HG03103 (cell line): ENCODE data around the gene EAPP.
"Not testable (repeated sequence)": the region's sequence is repeated elsewhere in the genome, so short reads cannot be mapped to it uniquely, and the experiment has no call there.

Experiments
- ATAC-seq: cut with Tn5 transposase; IDR thresholded peaks from one replicate; pipeline ENCODE4 v1.9.1; 2021; ENCODE audit warnings: low read depth; ENCODE audit not compliant: unreplicated experiment

Gene EAPP

DNA sequence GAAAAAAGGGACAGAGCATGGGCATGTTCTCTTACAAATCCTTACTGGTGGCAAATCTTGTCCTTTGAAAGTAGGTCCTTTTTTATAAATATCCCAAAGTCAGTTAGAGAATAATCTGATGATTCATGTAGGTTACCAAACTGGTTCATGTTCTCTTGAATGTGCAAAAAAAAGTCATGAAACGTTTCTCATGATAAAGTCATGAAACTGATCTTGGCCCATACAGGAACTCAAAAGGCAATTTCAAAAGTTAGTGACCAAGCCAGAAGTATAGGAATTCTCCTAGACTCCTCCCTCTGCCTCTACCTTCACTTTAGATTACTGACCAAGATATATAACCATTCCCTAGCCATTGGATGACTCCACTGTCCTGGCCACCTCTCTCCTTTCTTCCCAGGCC is 50.2 kb downstream of the EAPP start:
- no peak for ATAC-seq

DNA sequence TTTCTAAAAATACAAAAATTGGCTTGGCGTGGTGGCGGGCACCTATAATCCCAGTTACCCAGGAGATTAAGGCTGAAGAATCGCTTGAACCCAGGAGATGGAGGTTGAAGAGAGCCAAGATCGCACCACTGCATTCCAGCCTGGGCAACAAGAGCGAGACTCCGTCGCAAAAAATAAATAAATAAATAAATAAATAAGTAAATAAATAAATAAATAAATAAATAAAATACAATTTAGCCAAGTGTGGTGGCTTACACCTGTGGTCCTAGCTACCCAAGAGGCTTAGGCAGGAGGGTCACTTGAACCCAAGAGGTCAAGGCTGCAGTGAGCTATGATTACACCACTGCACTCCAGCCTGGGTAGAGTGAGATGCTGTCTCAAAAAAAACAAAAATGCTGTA is 51.0 kb downstream of the EAPP start:
- ATAC-seq = no peak

DNA sequence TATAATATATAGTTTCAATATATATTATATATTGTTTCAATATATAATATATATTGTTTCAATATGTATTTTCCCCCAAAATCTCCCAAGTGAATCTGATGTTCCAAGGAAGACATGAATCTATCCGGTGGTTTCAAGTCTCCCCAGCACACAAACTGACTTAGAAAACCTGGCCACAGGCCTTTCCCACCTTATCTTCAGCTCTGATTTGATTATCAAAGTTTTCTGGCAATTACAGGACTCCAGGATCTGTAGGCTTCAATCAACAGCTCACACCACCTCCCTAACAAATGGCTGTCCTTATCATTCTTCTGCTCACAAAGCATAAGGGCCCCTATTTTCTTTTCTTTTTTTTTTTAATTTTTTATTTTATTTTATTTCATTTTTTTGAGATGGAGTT is 54.8 kb downstream of the EAPP start:
- no peak for ATAC-seq

DNA sequence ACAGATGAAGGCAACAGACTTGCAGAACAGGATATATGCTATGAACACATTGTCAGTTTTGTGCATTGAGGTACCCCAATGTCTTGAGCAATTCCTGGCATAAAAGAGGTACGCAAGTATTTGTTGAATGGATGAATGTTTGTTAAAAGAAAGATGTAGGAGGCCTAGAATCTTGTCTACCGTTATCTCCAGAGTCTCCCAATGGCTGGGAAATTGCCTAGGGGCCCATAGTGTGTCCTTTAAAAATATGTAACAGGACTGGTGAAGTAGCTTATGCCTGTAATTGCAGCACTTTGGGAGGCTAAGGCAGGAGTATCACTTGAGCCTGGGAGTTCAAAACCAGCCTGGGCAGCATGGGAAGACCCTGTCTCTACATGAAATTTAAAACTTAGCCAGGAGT is 57.0 kb downstream of the EAPP start:
- no peak for ATAC-seq

DNA sequence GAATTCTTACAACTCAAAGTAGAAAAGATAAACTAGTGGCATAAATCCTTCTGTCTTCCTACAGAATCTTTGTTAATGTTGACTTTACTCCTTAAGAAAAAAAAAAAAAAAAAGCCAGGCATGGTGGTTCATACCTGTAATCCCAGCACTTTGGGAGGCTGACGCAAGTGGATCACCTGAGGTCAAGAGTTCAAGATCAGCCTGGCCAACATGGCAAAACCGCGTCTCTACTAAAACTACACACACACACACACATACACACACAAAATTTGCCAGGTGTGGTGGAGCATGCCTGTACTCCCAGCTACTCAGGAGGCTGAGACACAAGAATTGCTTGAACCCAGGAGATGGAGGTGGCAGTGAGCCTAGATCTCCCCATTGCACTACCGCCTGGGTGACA is 59.8 kb downstream of the EAPP start:
- ATAC-seq = no peak

DNA sequence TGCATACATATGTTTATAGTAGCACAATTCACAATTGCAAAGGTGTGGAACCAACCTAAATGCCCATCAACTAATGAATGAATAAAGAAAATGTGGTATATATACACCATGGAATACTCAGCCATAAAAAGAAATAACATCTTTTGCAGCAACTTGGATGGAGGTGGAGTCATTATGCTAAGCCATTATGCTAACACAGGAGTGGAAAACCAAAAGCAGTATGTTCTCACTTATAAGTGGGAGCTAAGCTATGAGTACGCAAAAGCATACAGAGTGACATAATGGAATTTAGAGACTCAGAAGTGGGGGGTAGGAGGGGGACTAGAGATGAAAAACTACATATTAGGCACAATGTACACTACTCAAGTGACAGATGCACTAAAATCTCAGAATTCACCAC is 61.2 kb downstream of the EAPP start:
- no peak for ATAC-seq

DNA sequence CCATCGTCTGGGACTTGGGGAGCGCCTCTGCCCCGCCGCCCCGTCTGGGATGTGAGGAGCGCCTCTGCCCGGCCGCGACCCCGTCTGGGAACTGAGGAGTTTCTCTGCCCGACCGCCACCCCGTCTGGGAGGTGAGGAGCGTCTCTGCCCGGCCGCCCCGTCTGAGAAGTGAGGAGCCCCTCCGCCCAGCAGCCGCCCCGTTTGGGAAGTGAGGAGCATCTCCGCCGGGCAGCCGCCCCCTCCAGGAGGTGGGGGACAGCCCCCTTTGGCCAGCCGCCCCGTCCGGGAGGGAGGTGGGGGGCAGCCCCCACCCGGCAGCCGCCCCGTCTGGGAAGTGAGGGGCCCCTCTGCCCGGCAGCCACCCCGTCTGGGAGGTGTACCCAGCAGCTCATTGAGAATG is 63.5 kb downstream of the EAPP start:
- not testable (repeated sequence) for ATAC-seq

DNA sequence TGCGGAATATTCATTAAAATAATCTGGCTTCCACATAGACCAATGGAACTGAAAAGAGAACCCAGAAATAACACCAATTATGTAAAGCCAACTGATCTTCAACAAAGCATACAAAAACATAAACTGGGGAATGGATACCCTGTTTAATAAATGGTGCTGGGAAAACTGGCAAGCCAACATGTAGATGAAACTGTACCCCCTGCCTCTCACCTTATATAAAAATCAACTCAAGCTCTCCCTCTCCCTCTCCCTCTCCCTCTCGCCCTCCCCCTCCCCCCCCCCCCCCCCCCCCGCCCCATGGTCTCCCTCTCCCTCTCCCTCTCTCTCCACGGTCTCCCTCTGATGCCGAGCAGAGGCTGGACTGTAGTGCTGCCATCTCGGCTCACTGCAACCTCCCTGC is 64.3 kb downstream of the EAPP start:
- no peak for ATAC-seq

DNA sequence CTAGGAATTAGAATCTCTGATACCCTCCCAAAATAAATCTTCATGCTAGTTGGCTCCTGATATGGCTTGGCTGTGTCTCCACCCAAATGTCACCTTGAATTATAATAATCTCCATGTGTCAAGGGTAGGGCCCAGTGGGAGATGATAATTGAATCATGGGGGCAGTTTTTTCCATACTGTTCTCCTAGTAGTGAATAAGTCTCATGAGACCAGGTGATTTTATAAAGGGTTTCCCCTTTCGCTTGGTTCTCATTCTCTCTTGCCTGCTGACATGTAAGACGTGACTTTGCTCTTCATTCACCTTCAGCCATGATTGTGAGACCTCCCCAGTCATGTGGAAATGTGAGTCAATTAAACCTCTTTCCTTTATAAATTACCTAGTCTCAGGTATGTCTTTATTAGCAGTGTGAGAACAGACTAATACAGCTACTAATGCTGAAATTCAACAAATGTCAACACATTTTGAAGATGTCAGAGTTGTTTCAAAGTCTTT is 65.3 kb downstream of the EAPP start:
- ATAC-seq = no peak

DNA sequence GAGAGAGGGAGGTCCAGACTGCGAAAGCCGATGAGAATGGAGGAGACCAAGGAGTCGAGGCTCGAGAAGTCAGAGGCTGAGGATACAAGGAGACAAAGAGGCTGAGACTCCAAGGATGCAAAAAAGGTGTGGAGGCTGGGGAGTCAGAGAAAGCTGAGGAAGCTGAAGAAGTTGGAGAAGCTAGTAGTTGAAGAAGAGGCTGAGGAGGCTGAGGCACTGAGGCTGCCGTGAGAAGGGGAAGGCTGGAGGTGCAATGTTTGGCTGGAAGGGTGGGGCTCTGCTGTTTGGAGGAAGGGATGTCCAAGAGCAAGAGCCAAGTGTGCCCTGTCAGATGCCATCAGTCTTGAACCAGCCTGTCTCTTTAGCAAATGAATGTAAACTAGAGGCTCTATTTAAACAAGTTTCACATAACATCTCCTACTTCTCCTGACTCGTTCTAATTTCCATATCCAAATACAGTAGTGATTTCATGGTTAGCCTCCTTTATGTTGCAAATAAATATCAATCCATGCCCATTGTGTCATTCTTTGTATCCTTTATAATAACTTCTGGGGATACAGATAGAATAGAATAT is 66.7 kb downstream of the EAPP start:
- no peak for ATAC-seq

DNA sequence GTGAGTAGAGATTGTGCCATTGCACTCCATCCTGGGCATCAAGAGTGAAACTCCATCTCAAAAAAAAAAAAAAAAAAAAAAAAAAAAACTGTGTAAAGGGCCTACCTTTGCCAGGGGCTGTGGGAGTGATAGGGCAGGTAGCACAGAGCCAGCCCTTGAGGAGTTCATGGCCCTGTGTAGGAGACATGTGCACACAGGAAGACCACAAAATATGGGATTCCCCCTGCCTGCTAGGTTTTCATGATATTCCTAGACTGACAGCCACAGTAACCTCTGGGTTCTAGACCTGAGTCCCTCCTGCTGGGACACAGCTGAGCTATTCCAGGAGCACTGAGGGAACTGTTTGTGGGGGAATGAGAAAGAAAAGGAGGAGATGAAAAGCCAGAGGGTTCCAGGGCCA is 69.2 kb downstream of the EAPP start:
- ATAC-seq = no peak

DNA sequence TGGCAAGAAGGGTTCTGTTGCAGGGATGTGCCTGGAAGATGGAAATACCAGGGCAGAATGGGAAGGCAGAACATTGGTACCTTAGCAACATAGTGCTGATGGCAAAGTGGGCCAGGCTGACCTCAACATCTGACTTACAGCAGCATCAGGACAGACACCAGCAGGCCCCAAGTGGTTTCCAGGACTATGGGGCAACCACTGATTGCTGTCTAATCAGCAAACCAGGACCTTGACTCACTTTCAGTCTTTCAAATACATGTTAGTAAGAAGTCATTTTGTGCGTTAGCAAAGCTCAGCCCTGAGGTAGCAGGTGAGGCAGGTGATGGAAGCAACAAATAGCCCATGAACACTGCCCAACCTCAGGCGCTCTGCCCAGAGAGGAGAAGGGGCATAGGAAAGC is 72.8 kb downstream of the EAPP start:
- ATAC-seq = no peak
